SH-SY5Y (cell line): Measurements from ENCODE around the gene FBXO31.

ENCODE experiments used
- GATA2 ChIP-seq: IDR thresholded peaks from 2 replicates; pipeline ENCODE4 v1.6.1; 2011; ENCODE audit warnings: mild to moderate bottlenecking, low read depth, low read length
- GATA3 ChIP-seq: IDR thresholded peaks from 2 replicates; pipeline ENCODE4 v1.6.1; 2011; ENCODE audit warnings: low read depth, mild to moderate bottlenecking, low read length, moderate library complexity

Gene FBXO31

DNA sequence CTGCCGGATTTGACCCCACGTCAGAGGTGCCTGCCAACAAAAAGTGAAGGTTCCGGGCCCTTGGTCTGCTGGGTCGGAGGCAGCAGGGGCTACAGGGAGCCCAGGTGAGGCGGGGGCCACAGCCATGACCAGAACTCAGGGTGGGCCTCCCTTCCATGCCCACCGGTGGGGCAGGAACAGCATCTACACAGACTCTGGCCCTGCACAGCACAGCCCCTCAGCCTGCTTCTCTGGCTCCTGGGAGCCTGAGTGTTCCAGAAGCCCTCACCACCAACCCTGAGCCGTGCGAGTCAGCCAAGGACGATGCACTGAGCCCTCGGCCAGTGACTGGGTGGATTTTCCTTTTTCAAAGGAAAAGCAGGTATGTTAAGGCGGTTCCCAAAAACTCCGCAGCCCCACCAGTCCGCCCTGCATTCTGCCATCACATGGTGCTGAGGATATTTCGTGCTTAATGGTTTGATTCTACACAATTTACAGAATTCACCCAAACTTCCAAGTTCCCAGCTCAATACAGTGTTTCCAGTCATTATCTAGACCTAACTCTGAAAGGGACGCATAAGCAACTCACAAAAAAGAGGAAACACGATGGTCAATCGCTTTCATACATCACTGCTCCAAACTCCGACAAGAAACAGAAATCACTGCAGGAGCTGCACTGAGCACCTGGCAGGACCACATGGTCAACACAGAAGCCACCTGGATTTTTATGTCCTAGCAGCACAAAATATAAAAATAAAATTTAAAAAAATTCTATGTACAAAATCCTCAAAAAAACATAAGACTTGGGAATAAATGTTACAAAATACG, 46.9 kb downstream of the FBXO31 start:
- TF ChIP-seq GATA3 (no peak), GATA2 (no peak)

DNA sequence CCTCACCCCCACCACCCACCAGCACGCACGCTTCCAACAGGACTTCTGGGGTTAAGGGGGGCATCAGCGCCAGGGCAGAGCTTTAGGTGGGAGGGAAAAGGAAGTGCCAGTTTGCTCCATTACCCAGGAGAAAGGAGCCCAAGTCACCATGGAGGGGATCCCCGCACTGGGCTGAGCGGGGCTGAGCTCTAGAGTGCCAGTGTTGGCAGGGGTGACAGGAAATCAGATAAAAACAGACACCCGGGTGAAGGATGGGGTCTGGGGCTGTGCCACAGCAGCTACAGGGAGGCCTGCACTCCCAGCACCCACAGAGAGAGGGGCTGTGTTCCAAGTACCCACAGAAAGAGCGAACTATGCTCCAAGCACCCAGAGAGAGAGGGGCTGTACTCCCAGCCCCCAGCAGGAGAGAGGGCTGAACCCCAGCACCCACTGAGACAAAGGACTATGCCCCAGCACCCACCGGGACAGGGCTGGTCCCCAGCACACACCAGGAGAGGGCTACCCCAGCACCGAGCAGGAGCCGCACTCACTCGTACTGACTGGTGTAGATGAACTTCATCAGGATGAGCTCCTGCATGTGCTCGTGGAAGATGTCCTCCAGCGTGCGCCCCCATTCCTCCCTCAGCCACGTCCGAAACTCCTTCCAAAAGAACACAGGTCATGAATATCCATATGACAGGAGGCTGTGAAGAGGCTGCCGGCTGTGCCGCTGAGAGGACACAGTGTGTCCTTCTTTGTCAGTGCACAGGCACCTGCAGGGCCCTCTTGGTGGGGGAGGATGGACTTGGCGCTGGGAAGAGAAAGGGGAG, 47.7 kb downstream of the FBXO31 start:
- no peak for TF ChIP-seq GATA3
- no peak for TF ChIP-seq GATA2

DNA sequence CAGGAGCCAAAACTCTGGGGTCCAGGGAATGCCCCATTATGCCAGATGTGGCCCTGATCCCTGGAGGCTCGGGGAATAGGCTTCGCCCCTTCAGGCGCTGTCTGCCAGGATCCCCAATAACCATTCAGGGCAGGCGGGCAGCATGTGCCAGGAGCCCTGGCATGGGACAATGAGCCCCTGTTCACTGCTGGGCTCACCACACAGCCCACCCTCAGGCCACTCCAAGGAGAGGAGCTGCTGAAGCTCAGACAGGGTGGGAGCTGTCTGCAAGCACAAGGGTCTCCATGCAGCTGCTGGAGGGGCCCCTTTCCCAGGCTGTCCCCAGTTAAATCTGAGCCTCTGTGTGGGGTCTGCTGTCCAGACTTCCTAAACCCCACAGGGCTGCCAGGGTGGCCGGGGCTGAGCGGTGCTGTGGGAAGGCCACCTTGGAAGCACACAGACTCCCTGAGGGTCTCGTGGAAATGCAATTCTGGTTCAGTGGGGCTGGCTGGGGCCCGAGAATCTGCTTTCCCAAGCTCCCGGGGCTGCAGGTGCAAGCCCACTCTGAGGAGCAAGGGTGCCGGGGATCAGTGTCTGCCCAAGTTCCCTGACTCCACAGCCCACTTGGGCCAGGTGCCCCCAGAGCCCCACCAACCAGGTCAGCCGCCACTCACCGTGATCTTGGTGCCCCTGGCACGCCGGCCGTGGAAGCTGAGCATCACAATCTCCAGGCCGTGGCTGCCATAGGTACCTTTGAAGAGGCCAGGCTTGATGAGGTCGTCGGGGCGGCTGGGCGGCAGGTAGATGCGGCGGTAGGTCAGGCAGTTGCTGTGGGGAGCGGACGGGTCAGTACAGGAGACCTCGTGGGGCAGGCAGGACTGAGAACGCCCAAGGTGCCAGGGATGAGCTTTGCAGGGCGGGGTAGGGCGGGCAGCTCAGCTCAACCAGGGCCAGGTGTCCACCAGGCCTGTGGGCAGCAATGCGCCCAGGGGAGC, 48.6 kb downstream of the FBXO31 start:
- TF ChIP-seq GATA2 (no peak), GATA3 (no peak)

DNA sequence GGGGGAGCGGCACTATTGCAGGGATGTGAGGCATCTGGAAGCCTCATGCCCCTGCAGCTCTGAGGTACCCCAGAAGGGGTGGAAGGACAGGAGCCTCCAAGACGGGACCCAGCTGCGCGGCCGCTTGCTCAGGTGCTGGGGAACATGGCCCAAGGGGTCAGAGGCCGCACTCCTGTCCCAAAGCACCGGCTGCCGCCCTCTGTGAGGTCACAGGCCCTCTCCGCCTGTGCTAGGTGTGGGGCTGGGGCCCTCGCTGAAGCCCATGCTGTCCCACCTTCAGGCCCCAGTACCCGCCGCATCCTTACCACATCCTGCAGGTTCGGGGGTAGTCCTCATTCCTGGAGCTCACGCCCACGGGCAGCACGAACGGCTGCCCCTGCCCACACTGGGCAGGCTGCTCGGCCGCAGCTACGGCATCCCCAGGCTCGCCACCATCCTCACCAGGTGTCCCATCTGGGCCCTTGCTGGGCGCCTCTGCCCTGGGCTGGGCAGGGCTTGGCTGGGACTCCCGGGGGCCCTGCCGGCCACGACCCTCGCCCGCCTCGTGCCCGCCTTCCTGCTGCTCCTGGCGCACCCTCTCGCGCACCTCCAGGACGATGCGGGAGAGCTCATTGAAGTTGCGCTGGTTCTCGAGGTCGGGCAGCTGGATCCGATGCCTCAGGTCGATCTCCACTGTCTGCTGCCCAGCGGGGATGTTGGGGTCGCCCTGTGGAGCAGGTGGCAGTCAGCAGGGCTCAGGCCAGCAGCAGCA, 49.8 kb downstream of the FBXO31 start:
- TF ChIP-seq GATA3 (no peak), GATA2 (no peak)

DNA sequence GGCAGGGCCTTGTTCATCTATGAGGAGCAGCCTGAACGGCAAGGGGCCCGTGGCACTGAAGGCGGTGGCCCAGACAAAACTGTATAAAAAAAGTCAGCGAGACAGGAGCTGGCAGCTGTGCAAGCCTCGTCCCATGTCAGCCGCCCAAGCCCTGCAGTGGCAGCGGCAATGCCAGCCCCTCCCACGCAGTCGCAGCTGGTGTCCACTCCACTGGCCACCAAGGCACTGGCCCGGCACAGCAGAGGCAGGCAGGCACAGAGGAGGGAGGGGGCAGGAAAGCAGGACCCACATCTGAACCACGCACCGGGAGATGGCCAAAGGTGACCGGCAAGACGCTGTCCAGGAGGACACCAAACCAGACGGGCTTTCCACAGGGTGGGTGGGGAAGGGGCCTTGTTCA, 50.5 kb downstream of the FBXO31 start:
- TF ChIP-seq GATA2 (no peak), GATA3 (no peak)

DNA sequence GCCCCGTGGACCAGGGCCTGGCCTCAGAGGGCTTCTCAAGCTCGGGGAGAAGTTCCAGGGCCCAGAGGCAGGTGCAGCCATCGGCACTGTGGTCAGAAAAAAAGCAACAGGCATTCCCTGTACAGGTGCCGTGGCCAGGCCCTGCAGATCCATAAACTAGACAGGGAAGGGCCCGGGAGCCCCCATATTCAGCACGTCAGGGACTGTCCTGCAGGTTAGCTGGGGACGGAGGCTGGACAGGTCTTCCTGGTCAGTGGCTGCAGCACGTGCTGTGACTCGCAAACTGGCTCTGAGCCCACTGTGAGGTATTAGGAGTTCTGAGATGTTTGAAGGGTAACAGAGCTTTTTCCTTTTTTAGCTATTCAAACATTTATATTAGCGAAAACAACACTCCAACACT, 51.4 kb downstream of the FBXO31 start:
- TF ChIP-seq GATA2 (no peak), GATA3 (no peak)

DNA sequence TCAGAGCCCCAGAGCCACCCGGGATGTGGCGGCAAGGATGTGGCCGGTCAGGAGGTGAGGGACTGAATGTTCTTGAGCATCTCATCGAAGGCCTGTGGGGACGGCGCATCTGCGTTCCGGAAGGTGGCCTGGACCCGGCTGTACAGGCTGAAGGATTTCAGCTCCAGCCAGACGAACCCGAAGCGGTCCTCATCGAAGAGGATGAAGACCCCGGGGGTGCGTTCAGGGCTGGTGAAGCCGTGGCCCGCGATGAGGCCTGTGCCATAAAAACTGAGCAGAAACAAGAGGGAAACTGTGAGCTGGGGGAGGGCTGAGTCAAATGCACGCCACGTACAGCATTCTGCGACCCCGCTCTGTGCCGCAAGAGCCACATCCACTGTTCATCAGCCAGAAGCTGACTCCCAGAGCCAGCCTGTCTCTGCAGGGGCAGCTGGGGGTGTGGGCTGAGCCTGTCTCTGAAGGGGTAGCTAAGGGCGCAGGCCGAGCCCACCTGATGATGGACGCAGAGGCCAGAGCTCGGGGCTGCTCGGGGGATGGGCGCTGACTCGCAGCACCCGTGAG, 52.3 kb downstream of the FBXO31 start:
- TF ChIP-seq GATA3 (no peak), GATA2 (no peak)

DNA sequence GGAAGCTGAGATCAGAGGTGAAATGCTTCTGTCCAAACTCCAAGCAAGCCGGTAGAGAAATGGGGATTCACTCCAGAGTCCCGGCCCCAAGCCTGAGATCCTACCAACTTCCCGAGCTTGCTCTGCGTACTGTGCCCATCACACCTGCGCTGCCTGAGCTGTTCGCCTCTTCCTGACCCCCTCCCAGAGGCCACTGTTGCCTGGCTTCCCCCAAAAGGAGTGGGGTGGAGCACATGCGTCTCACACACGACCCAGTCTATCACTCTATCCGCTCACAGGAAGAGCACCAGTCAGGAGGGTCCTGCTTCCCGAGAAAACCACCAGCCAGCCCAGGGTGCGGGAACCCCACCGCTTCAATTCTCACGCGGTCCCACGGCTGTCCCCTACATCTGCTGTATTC, 52.9 kb downstream of the FBXO31 start:
- TF ChIP-seq GATA3 (no peak), GATA2 (no peak)

DNA sequence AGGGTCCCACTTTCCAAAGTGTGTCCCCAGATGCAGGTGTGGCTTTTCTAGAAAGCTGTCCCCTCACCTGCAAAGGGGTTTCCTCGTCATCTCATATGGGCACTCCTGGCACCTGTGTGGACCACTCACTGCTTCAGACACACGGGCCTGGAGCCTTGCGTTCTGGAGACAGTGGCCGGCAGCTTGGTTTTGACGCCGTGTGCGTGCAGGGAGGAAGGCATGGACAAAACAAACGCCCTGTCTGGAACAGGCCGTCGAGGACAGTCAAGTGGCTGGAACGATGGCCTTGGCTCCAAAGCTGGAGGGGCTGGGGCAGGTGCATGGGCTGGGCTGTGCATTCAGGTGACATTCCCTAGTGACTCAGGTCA, 53.3 kb downstream of the FBXO31 start:
- no peak for TF ChIP-seq GATA2
- no peak for TF ChIP-seq GATA3

DNA sequence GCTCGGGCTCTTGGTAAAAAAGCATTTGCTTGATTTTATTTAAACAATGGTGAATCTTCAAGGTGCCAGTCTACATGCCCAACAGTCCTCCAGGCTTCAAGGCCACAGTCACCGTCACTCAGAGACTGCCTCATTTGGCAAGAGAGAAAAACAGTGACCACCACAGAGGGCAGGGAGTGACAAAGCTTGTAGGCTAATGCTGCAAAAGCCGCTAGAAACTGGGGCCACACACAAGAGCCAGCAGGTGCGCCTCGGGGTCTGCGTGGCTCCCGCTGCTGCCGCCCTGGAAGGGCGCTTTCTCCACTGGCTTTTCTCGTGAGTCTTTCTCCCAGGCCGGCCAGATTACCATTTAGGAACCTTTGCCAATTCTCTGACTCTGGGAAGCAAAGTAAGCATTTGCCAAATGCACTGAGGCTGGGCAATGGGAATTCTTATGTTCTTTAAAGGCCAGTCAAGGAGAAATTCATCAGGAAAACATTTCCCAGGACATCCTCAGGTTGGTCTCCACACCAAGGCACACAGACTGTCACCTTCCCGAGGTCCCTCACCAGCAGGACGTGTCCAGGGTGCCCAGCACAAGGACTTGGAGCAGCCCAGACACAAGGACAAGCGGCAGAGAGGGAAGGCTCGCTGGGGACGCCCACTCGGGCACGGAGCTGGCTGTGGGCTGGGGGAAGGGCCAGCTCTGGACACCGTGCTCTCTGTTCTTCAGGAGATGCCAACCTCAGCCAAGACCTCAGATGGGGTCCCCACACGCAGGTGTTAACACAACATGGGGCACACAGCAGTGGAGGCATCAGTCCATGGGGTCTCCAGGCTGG, 53.9 kb downstream of the FBXO31 start:
- TF ChIP-seq GATA3: no peak
- no peak for TF ChIP-seq GATA2

DNA sequence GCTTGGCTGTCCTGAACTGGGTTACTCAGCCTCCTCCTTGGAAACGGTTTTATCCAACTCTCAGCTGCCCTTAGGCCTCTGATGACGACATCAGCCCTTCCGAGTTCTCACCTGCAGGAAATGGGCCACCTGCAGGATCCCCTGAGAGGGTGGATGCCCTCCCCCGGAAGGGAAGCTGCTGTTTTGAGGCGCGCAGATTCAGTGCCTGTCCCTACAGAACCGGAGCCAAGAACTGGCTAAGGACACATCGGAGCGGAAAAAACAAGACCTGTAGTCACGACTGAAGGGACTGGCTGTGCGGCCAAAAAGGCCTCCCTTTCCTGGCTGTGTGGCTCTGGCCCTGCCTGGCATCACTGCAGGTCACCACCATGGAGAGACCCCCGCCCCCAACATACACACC, 54.7 kb downstream of the FBXO31 start:
- TF ChIP-seq GATA2: no peak
- no peak for TF ChIP-seq GATA3

DNA sequence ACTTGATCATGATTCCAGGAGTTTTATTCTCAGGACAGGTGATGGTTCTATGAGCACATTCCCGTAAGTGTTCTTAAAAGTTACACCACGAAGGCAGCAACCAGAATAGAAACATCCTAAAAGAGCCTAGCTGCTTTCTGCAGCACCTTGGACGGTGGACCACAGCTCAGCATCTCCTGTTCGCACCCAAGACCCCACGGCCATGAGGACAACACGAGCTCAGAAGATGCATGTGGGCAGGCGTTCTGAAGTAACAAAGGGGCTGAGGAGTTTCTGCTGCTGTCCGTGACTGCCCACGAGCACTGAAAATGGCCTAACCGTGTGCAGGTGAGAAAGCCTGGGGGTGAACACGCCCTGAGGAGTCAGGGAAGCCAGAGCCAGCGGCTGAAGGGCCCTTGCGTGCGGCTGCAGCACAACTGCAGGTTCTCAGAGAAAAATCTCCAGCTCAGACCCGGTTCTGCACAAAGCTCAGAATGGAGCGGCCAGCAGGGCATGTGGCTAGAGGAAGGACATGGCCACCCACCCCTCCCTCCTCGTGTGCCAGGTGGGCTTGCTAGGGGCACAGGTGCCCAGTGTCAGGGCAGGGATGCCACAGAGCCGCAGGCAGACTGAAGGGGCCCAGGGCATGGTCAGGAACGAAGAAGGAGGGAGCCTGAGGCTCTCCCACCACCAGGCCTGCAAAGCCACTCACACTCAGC, 55.6 kb downstream of the FBXO31 start:
- TF ChIP-seq GATA2: no peak
- no peak for TF ChIP-seq GATA3
